GM21360 (cell line): ENCODE results near the gene CCL22.
"Not testable (repeated sequence)": the region's sequence is repeated elsewhere in the genome, so short reads cannot be mapped to it uniquely, and the experiment has no call there.

ENCODE experiments used
- ATAC-seq: cut with Tn5 transposase; IDR thresholded peaks from one replicate; pipeline ENCODE4 v1.9.1; 2021; ENCODE audit warnings: mild to moderate bottlenecking, moderate library complexity; ENCODE audit not compliant: unreplicated experiment

The CCL22 gene

GRCh38 chr16:57358527-57359095 lies at the start of gene CCL22:
Gene CCL22, plus strand, starts transcription at chr16:57358783. Its CDS starts 34 bp downstream, at chr16:57358817.
- peak; percentile 49 for ATAC-seq

- ATAC-seq: no peak
These were observed 47.8 kb upstream of the CCL22 start for GRCh38 chr16:57310801-57311200.

GRCh38 chr16:57313509-57313908 lies 45.1 kb upstream of the CCL22 start:
- ATAC-seq: no peak

DNA sequence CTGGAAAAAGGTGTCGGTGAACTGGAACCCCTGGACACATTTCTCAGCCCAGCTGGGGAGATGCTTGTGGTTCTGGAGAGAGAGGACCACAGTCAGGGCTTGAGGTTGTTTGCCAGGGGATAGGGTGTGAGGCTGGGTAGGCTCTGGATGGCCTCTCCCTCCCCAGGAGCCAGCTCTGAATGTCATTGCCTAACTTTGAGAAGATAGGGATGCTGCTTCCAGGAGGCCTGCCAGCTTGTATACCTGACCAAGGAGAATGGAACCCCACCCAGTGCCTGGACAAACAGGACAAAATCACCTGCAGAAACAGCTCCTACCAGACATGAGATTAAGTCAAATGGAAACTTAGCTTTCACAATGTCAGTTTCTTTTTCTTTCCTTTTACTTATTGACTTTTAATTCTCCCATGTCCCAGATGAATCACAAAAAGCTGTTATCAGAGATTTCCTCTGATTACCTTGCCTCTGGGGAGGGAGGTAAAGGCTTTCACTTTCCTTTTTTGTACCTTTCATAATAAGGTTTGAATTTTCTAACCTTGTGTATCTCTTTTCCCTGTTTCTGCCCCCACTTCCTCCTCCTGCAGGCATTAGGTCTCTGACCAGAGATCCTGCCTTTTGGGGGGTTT lies 44.3 kb upstream of the CCL22 start:
- no peak for ATAC-seq

- ATAC-seq: no peak
These were observed 43.2 kb upstream of the CCL22 start for GRCh38 chr16:57315416-57315815.

DNA sequence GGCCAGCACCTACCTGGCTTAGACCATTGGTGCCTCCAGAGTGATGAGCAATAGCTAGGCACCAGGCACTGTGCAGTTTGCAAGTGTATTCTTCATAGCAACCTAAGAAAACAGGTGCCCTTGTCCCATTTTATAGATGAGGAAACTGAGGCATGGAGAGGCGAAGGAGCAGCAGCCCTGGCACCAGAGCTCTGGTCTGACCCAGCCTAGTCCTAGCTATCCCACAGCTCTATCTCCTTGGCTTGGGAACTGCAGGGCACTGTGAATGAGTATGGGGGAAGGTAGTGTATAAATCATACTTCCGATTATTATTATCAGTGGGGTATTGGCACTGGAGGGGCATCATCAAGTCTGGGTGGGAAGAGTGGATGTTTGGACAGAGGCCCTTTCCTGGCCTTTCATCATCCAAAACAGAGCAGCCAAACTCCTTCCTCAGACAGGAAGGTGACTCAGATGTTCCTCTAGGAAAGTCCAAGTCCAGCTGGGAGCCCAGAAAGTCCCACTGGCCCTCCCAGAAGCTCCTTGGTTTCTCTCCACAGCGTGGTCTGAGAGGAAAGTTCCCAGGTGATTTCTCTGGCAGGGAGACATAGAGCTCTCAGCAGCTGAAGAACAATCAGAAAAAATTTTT lies 42.1 kb upstream of the CCL22 start:
- ATAC-seq: no peak

GRCh38 chr16:57318240-57318970 lies 40.2 kb upstream of the CCL22 start:
- no peak for ATAC-seq

- ATAC-seq: no peak
These were observed 38.9 kb upstream of the CCL22 start for GRCh38 chr16:57319646-57320045.

DNA sequence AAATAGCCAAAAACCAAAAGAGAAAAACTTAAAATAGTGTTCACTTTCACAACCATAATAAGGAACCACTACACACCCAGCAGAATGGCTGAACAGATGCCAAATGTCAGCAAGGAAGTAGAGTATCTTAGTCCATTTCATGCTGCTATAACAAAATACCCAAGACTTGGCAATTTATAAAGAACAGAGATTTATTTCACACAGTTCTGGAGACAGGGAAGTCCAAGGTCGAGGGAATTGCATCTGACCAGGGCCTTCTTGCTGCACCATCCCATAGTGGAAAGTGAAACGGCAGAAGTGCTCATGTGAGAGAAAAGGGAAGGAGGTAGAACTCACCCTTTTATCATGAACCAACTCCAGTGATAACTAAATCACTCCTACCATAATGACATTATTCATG lies 33.8 kb upstream of the CCL22 start:
- no peak for ATAC-seq

GRCh38 chr16:57325458-57325857 lies 33.1 kb upstream of the CCL22 start:
- no peak for ATAC-seq

- no peak for ATAC-seq
These were observed 28.8 kb upstream of the CCL22 start for GRCh38 chr16:57329718-57330327.

GRCh38 chr16:57331355-57331754 lies 27.2 kb upstream of the CCL22 start:
- ATAC-seq: no peak

DNA sequence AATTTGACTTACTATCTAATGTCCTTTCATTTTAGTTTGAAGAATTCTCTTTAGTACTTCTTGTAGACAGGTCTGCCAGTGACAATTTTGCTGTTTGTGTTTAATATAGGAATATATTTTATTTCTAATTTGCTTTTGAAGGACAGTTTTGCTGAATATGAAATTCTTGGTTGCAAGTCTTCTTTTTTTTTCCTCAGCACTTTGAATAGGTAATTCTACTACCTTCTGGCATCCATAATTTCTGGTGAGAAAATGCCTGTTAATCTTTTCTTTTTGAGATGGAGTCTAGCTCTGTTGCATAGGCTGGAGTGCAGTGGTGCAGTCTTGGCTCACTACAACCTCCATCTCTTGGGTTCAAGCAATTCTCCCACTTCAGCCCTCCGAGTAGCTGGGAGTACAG lies 25.2 kb upstream of the CCL22 start:
- ATAC-seq: no peak

- ATAC-seq: no peak
These were observed 23.2 kb upstream of the CCL22 start for GRCh38 chr16:57335366-57335765.

DNA sequence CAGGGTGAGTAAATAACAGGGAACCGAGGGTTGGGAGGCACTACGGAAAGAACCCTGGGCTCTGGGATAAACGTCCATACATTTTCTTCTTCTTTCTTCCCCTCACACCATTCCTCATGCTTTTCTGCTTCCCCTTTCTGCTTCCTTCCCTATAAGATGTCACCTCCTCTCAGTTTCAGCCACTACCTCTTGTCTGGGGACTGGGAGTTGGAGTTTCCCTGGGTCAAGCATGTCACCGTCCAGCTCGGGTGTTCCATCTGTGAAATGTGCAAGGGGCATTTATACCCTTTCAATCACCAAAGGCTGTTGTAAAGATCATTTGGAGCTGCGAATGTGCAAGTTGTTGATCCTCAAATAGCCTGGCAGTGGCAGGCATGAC lies 17.5 kb upstream of the CCL22 start:
- no peak for ATAC-seq

GRCh38 chr16:57341441-57342303 lies 16.9 kb upstream of the CCL22 start:
- no peak for ATAC-seq

DNA sequence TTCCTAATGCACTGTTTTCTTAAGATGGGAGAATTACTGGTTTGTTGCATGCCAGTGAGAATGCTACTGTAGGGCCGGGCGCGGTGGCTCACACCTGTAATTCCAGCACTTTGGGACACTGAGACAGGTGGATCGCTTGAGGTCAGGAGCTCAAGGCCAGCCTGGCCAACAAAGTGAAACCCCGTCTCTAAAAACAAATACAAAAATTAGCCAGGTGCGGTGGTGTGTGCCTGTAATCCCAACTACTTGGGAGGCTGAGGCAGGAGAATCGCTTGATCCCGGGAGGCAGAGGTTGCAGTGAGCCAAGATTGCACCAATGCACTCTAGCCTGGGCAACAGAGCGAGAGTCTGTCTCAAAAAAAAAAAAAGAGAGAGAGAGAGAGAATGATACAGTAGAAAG lies 16.0 kb upstream of the CCL22 start:
- not testable (repeated sequence) for ATAC-seq

DNA sequence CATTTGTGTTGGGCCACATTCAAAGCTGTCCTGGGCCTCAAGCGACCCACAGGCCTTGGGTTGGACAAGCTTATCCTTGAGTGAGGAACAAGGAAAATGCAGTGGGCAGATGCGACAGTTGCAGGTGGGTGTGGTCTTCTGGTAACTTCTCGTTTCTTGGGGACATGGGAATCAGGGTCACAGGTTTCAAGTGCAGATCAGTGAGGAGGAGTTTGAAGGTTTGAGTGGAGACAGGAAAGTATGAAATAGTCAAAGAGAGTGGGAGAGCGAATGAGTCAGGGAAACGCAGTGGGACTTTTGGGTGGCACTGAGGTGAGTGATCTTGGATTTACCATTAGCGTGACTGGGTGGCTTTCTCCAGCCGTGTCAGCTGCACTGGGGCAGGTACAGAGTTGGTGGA lies 15.4 kb upstream of the CCL22 start:
- ATAC-seq: no peak

GRCh38 chr16:57344094-57344493 lies 14.5 kb upstream of the CCL22 start:
- ATAC-seq: not testable (repeated sequence)

DNA sequence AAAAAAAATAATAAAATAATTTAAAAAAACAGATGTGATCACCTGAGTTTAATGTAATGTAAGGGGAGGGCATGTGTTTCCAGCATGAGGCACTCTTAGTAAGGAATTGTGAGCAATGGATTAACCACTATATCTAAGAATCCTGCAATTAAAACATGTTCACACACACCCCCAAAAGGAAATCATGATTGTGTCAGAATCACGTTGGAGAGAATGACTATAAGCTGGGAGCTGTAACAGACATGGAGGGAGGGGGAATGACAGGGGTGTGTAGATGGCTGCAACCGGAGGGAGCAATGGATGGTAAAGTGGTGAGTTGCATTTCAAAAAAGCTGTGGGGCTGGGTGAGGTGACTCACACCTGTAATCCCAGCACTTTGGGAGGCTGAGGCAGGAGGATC lies 13.6 kb upstream of the CCL22 start:
- no peak for ATAC-seq
